ENCODE results near the gene PDP2. TPM values are rescaled to one million over a fixed set of nuclear protein-coding genes. Genes with fewer than 3 reads are reported as not detected.

PDP2 gene
- total RNA-seq, 1 experiment from 2014 or later, result 21.5 TPM

DNA sequence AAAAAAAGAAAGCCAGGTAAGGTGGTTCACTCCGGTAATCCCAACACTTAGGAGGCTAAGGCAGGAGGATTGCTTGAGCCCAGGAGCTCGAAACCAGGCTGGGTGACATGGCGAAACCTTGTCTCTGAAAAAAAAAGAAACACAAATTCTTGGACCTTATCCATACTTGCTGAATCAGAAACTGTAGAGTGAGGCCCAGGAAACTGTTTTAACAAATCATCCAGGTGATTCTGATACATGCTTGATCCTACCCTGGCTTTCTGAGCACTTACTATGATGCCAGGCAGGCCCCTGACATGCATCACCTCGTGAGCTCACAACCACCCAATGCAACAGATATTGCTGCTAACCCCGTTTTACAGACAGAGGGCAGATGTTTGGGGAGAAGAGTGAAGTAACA lies 45.6 kb upstream of the PDP2 start:
- no peak overlapping the region for H3K27ac Mint-ChIP-seq (ENCODE audit: low read depth, unreplicated experiment)
- peaks cover 10% of the 10 kb centered on the region for H3K9me3 Mint-ChIP-seq (ENCODE audit: unreplicated experiment)
- ChIA-PET POLR2A (no interaction called here), CTCF (interaction anchor here (0.6 to 10.4 kb wide), 11 partner anchors 8 to 226 kb away, joined by 3 to 197 read pairs (median 4); partner anchors contain the start of gene DYNC1LI2)
- peak; percentile 26 for DNase-seq (ENCODE audit: unreplicated experiment)
- H3K4me1 Mint-ChIP-seq (ENCODE audit: insufficient read depth, unreplicated experiment), result peaks cover 12% of the 10 kb centered on the region
- no peaks in the 10 kb centered on the region for H3K36me3 Mint-ChIP-seq (ENCODE audit: insufficient read depth, unreplicated experiment)
- no peak overlapping the region for H3K4me3 Mint-ChIP-seq (ENCODE audit: unreplicated experiment)
- intact Hi-C loops (cut with micrococcal nuclease), result no loop called here
- BruUV-seq (replicated peaks), result no TSS peak
- TF ChIP-seq, protein P1, sequence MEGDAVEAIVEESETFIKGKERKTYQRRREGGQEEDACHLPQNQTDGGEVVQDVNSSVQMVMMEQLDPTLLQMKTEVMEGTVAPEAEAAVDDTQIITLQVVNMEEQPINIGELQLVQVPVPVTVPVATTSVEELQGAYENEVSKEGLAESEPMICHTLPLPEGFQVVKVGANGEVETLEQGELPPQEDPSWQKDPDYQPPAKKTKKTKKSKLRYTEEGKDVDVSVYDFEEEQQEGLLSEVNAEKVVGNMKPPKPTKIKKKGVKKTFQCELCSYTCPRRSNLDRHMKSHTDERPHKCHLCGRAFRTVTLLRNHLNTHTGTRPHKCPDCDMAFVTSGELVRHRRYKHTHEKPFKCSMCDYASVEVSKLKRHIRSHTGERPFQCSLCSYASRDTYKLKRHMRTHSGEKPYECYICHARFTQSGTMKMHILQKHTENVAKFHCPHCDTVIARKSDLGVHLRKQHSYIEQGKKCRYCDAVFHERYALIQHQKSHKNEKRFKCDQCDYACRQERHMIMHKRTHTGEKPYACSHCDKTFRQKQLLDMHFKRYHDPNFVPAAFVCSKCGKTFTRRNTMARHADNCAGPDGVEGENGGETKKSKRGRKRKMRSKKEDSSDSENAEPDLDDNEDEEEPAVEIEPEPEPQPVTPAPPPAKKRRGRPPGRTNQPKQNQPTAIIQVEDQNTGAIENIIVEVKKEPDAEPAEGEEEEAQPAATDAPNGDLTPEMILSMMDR (IDR thresholded peaks at IDR 0.05; ENCODE audit: unreplicated experiment), result no peak
- H3K27me3 Mint-ChIP-seq (ENCODE audit: insufficient read depth, unreplicated experiment), result peaks cover 11% of the 10 kb centered on the region

- TF ChIP-seq, protein P1 (IDR thresholded peaks at IDR 0.05; ENCODE audit: unreplicated experiment), result no peak
- POLR2A ChIA-PET, result no interaction called here
- intact Hi-C loops (cut with micrococcal nuclease), result no loop called here
- DNase-seq (ENCODE audit: unreplicated experiment), result no peak
- peaks cover 22% of the 10 kb centered on the region for H3K27me3 Mint-ChIP-seq (ENCODE audit: insufficient read depth, unreplicated experiment)
- peaks cover 7% of the 10 kb centered on the region for H3K4me1 Mint-ChIP-seq (ENCODE audit: insufficient read depth, unreplicated experiment)
- no peak overlapping the region for H3K27ac Mint-ChIP-seq (ENCODE audit: low read depth, unreplicated experiment)
- CTCF ChIA-PET, result interaction anchor here (3.4 kb wide), 1 partner anchor 32 kb away, joined by 14 read pairs; no protein-coding TSS in a partner anchor
- peaks cover 10% of the 10 kb centered on the region for H3K9me3 Mint-ChIP-seq (ENCODE audit: unreplicated experiment)
- no TSS peak for BruUV-seq (replicated peaks)
- H3K36me3 Mint-ChIP-seq (ENCODE audit: insufficient read depth, unreplicated experiment), result peaks cover 6% of the 10 kb centered on the region
- H3K4me3 Mint-ChIP-seq (ENCODE audit: unreplicated experiment), result no peak overlapping the region
Measured at GRCh38 chr16:66840883-66841282, 39.4 kb upstream of the PDP2 start.

DNA sequence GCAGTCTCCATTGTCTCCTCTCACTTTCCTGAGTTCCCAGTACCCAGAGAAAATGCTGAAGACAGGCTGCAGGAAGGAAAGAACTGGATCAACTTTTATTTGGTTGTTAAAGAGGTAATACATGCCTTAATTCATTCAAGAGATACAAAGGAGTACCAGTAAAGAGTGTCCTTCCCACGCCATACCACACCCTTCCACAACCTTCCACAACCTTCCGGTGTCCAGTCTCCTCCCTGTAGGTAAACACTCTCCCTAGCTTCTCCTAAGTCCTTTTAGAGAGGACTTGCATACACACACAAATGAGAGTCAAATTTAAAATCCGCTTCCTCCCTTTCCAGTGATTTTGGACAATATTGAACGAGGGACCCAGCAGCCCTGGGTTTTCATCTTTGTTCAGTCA lies 38.9 kb upstream of the PDP2 start:
- POLR2A ChIA-PET, result interaction anchor here (0.8 kb wide), 1 partner anchor 11 kb away, joined by 3 read pairs; the partner anchor contains the start of gene NAE1
- H3K27ac Mint-ChIP-seq (ENCODE audit: low read depth, unreplicated experiment), result no peak overlapping the region
- CTCF ChIA-PET, result interaction anchor here (0.6 to 3.4 kb wide), 5 partner anchors 11 to 31 kb away, joined by 4 to 29 read pairs (median 8); partner anchors contain the start of gene NAE1
- H3K36me3 Mint-ChIP-seq (ENCODE audit: insufficient read depth, unreplicated experiment), result peaks cover 6% of the 10 kb centered on the region
- H3K4me3 Mint-ChIP-seq (ENCODE audit: unreplicated experiment), result no peak overlapping the region
- no TSS peak for BruUV-seq (replicated peaks)
- intact Hi-C loops (cut with micrococcal nuclease), result no loop called here
- TF ChIP-seq, protein P1 (IDR thresholded peaks at IDR 0.05; ENCODE audit: unreplicated experiment), result no peak
- peaks cover 22% of the 10 kb centered on the region for H3K27me3 Mint-ChIP-seq (ENCODE audit: insufficient read depth, unreplicated experiment)
- DNase-seq (ENCODE audit: unreplicated experiment), result no peak
- H3K4me1 Mint-ChIP-seq (ENCODE audit: insufficient read depth, unreplicated experiment), result peaks cover 7% of the 10 kb centered on the region
- H3K9me3 Mint-ChIP-seq (ENCODE audit: unreplicated experiment), result peaks cover 10% of the 10 kb centered on the region

DNA sequence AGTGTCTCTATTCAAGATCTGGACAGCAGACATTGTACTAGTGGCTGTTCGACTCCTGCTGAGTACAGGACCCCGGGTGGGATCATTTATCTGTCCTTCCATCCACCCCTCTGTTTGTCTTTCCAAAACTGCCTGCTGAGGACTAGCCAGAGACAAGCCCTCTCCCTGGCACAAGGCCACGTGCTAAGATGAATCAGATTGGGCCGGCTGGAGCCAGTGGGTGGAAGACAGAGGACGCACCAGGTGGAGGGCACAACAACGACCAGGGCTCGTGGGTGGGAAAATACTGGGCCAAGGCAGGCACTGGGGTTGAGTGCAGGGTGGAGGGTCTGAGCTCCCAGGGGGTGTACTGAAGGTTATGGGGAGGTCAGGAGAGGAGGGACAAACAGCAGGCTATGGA lies 37.5 kb upstream of the PDP2 start:
- H3K9me3 Mint-ChIP-seq (ENCODE audit: unreplicated experiment), result peaks cover 10% of the 10 kb centered on the region
- POLR2A ChIA-PET, result interaction anchor here (1.0 kb wide), 1 partner anchor 12 kb away, joined by 3 read pairs; the partner anchor contains the start of gene NAE1
- BruUV-seq (replicated peaks), result no TSS peak

More for the DNA sequence above, 37.5 kb upstream of the PDP2 start:
- peak; percentile 74 for DNase-seq (ENCODE audit: unreplicated experiment)
- H3K4me3 Mint-ChIP-seq (ENCODE audit: unreplicated experiment), result no peak overlapping the region
- peaks cover 22% of the 10 kb centered on the region for H3K27me3 Mint-ChIP-seq (ENCODE audit: insufficient read depth, unreplicated experiment)
- intact Hi-C loops (cut with micrococcal nuclease), result no loop called here
- TF ChIP-seq, protein P1 (IDR thresholded peaks at IDR 0.05; ENCODE audit: unreplicated experiment), result no peak
- peaks cover 7% of the 10 kb centered on the region for H3K4me1 Mint-ChIP-seq (ENCODE audit: insufficient read depth, unreplicated experiment)
- H3K36me3 Mint-ChIP-seq (ENCODE audit: insufficient read depth, unreplicated experiment), result peaks cover 6% of the 10 kb centered on the region
- peak overlapping the region; percentile 7 for H3K27ac Mint-ChIP-seq (ENCODE audit: low read depth, unreplicated experiment)
- CTCF ChIA-PET, result interaction anchor here (1.1 to 3.4 kb wide), 6 partner anchors 9 to 30 kb away, joined by 4 to 29 read pairs (median 8); partner anchors contain the start of gene NAE1

All from MCF 10A (cell line).